Type B pancreatic cell (in vitro differentiated cells): ENCODE data around the gene KRT80. TPM values are rescaled to one million over a fixed set of nuclear protein-coding genes. Genes with fewer than 3 reads are reported as not detected.

Experiments
- DNase-seq: peaks from one replicate; pipeline ENCODE4 v3.0.0; 2021; ENCODE audit warnings: mixed read lengths; ENCODE audit not compliant: unreplicated experiment; ENCODE audit errors: extremely low spot score
- H3K27ac Mint-ChIP-seq: 2 replicates; pipeline ENCODE4 v1.8.0; 2021; ENCODE audit warnings: mild to moderate bottlenecking, mixed read lengths
- H3K27me3 Mint-ChIP-seq: 2 replicates; pipeline ENCODE4 v1.8.0; 2021; ENCODE audit warnings: mixed read lengths
- H3K36me3 Mint-ChIP-seq: 2 replicates; pipeline ENCODE4 v1.8.0; 2021; ENCODE audit warnings: mixed read lengths
- H3K4me1 Mint-ChIP-seq: one replicate; pipeline ENCODE4 v1.8.0; 2021; ENCODE audit warnings: mixed read lengths; ENCODE audit not compliant: unreplicated experiment
- H3K4me3 Mint-ChIP-seq: 2 replicates; pipeline ENCODE4 v1.8.0; 2021; ENCODE audit warnings: mild to moderate bottlenecking, mixed read lengths
- H3K9me3 Mint-ChIP-seq: 2 replicates; pipeline ENCODE4 v1.8.0; 2021; ENCODE audit warnings: mixed read lengths
- CTCF ChIP-seq: fragments of 200-600 bp; sonication (generic); conservative IDR thresholded peaks from 2 replicates; pipeline ENCODE4 v1.5.0; 2021; ENCODE audit warnings: antibody characterized with exemption, mild to moderate bottlenecking
- total RNA-seq: library from RNA; stranded (reverse); gene quantifications from 2 replicates; pipeline ENCODE4 v1.2.1, GENCODE V29; 2021; ENCODE audit warnings: low replicate concordance

The KRT80 gene
- total RNA-seq, 1 donor from 2014 or later: 23.1 TPM

DNA sequence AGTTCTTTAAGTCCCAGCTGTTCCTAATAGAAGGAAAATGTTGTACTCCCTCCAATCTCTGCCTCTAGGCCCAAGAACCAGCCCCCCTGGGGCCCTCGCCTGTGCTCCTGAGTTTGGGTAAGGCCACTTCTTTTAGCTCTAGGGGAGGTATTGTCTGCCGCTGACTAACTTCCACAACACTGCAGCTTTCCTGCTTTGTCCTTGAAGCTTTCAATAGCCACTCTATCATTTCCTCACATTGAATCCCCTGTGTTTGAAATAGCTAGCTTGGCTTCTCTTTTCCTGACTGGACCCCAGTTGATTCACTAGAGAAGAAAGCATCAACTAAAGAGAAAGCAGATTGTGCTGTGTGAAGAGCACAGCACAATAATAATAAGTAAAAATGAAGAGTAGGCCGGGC, 28.8 kb downstream of the KRT80 start:
- no peaks in the 10 kb centered on the region for H3K36me3 Mint-ChIP-seq
- H3K4me3 Mint-ChIP-seq: no peak overlapping the region
- H3K4me1 Mint-ChIP-seq: peaks cover 21% of the 10 kb centered on the region
- DNase-seq: no peak
- no peaks in the 10 kb centered on the region for H3K27me3 Mint-ChIP-seq
- peak overlapping the region; percentile 64 for H3K27ac Mint-ChIP-seq
- H3K9me3 Mint-ChIP-seq: no peaks in the 10 kb centered on the region
- TF ChIP-seq CTCF: no peak

DNA sequence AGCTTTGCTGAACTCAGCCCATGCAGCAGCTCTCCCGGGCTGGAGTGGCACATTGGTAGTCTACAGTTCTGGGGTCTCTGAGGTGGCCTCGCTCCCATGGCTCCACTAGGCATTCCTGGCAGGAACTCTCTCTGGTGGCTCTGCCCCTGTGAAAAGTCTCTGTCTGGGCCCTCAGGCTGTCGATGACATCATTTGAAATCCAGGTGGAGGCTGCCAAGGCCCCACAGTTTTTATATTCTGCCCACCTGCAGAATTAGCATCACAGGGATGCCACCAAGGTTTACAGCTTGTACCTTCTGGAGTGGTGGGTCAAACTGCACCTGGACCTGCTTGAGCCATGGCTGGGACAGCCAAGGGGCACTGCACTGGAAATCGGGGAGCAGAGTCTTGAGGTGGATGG, 31.6 kb downstream of the KRT80 start:
- H3K27me3 Mint-ChIP-seq: no peaks in the 10 kb centered on the region
- H3K36me3 Mint-ChIP-seq: no peaks in the 10 kb centered on the region
- H3K4me1 Mint-ChIP-seq: peaks cover 10% of the 10 kb centered on the region
- H3K4me3 Mint-ChIP-seq: no peak overlapping the region
- H3K27ac Mint-ChIP-seq: no peak overlapping the region
- no peaks in the 10 kb centered on the region for H3K9me3 Mint-ChIP-seq
- DNase-seq: no peak
- TF ChIP-seq CTCF: no peak

DNA sequence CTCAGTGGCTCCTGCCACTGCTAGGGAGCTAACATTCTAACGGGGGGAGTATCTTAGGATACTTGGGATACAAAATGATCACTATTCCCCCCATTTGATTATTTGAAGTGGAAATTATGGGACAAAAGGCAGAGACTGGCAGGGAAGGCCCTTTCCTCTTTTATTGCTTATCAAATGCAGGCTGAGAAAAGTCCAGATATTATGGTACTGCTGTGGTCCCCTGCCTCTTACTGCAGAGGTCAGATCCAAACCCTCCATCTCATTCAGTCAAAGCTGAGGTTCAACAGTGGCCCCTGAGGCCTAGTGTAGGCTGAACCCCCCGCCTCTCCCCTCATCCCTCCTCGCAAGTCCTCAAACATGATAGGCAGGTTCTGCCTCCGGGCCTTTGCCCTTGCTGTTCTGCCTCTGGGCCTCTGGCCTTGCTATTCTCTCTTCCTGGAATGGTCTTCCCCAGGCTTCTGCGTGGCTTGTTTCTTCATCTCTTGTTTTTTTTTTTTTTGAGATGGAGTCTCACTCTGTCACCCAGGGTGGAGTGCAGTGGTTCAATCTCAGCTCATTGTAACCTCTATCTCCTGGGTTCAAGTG, 34.2 kb downstream of the KRT80 start:
- TF ChIP-seq CTCF: no peak
- H3K36me3 Mint-ChIP-seq: no peaks in the 10 kb centered on the region
- H3K9me3 Mint-ChIP-seq: no peaks in the 10 kb centered on the region
- no peak overlapping the region for H3K27ac Mint-ChIP-seq
- no peaks in the 10 kb centered on the region for H3K27me3 Mint-ChIP-seq
- no peak for DNase-seq
- H3K4me1 Mint-ChIP-seq: no peaks in the 10 kb centered on the region
- H3K4me3 Mint-ChIP-seq: no peak overlapping the region

GRCh38 chr12:52156757-52157565, 34.9 kb downstream of the KRT80 start:
- H3K27me3 Mint-ChIP-seq: no peaks in the 10 kb centered on the region
- no peaks in the 10 kb centered on the region for H3K36me3 Mint-ChIP-seq
- peak overlapping the region; percentile 72 for H3K27ac Mint-ChIP-seq
- peak; percentile 90 for DNase-seq
- H3K4me3 Mint-ChIP-seq: no peak overlapping the region
- TF ChIP-seq CTCF: peak; percentile 96
- H3K4me1 Mint-ChIP-seq: no peaks in the 10 kb centered on the region
- no peaks in the 10 kb centered on the region for H3K9me3 Mint-ChIP-seq

- peaks cover 3% of the 10 kb centered on the region for H3K27me3 Mint-ChIP-seq
- DNase-seq: no peak
- H3K9me3 Mint-ChIP-seq: no peaks in the 10 kb centered on the region
- TF ChIP-seq CTCF: no peak
- peaks cover 5% of the 10 kb centered on the region for H3K4me1 Mint-ChIP-seq
- no peaks in the 10 kb centered on the region for H3K36me3 Mint-ChIP-seq
- no peak overlapping the region for H3K4me3 Mint-ChIP-seq
- H3K27ac Mint-ChIP-seq: peak overlapping the region; percentile 84
Measured at GRCh38 chr12:52156311-52156710, 35.5 kb downstream of the KRT80 start.
